Psoas muscle (tissue), 8 donors: ENCODE measurements around the gene TAF11L14. TPM values are rescaled to one million over a fixed set of nuclear protein-coding genes. Genes with fewer than 3 reads are reported as not detected.

Experiments
- ATAC-seq, 4 donors: fragments of 200-7000 bp; cut with Tn5 transposase; one replicate each; pipeline ENCODE4 v1.9.1; 2020; ENCODE audit warnings: moderate library complexity in 3 of 4, mild to moderate bottlenecking in 2 of 4
- DNase-seq, 2 donors: peaks; one replicate each; pipeline ENCODE4 v3.0.0-alpha.2; 2020
- H3K27ac ChIP-seq: fragments of 200-600 bp; one replicate; pipeline ENCODE4 v1.8.0; 2022
- H3K27me3 ChIP-seq, 3 donors: fragments of 200-600 bp in 1 of 3; one replicate each; pipeline versions ENCODE4 v1.6.1 to v1.8.0; 2013 to 2022; ENCODE audit warnings: low read length in 2 of 3, mild to moderate bottlenecking in 2 of 3, moderate library complexity in 1 of 3; ENCODE audit not compliant: insufficient read depth in 3 of 3
- H3K36me3 ChIP-seq, 2 donors: fragments of 200-600 bp in 1 of 2; one replicate each; pipeline versions ENCODE4 v1.6.1 to v1.8.0; 2013 to 2022; ENCODE audit warnings: low read depth in 1 of 2, mild to moderate bottlenecking in 1 of 2, moderate library complexity in 1 of 2; ENCODE audit not compliant: insufficient read depth in 1 of 2
- H3K4me1 ChIP-seq: fragments of 200-600 bp; one replicate; pipeline ENCODE4 v1.8.0; 2022
- H3K4me3 ChIP-seq: fragments of 200-600 bp; one replicate; pipeline ENCODE4 v1.8.0; 2022; ENCODE audit warnings: mild to moderate bottlenecking
- H3K9me3 ChIP-seq: fragments of 200-600 bp; one replicate; pipeline ENCODE4 v1.8.0; 2022
- WGBS, 3 donors: extraction: QIAGEN DNeasy Blood & Tissue Kit; methylation state at CpG; one replicate each; pipeline versions ENCODE4 v1.1.6 to v1.1.7; 2013; 5-methylcytosine and 5-hydroxymethylcytosine counted together
- intact Hi-C, 2 donors: fragments of 100-400 bp; cut with DNase I; formaldehyde crosslinking; loops; one replicate each; pipeline versions ENCODE4 v1.11.0 to v1.14.2; 2022
- polyA plus RNA-seq, 3 donors: library from polyadenylated mRNA; stranded (reverse); fragments of 200-250 nt; gene quantifications; one replicate each; pipeline ENCODE4 v1.2.3, GENCODE V29; 2013
- total RNA-seq, 4 donors: library from RNA; stranded (reverse); fragmentation: NEBNext Ultra II Directional in 2 of 4; extraction: Animal tissue kit (Norgen Biotek cat#: 25700) in 2 of 4; gene quantifications; one replicate each; pipeline versions ENCODE4 v1.2.1 to v1.2.4, GENCODE V29; 2021 to 2023
- TF ChIP-seq, protein P1 (sequence below): fragments of 200-600 bp; IDR thresholded peaks from one replicate; pipeline ENCODE4 v1.8.0; 2022; ENCODE audit warnings: antibody characterized with exemption
- donor health status: healthy with polysubstance abuse.
- donor health status: DM: no; HTN: no; CAD: no; lungs with moderate emphysema.
- donor health status: Bipolar disorder and iron deficiency.
- donor health status: healthy.
- donor health status: DM: yes; HTN: yes; CAD: no.
- donor health status: DM: no; HTN: no; CAD: no.
- donor health status: DM: no; HTN: no; CAD: no.
- donor health status: DM: yes; HTN: yes; CAD: no.

TAF11L14 gene
- total and polyA plus RNA-seq, 7 donors: not detected

DNA sequence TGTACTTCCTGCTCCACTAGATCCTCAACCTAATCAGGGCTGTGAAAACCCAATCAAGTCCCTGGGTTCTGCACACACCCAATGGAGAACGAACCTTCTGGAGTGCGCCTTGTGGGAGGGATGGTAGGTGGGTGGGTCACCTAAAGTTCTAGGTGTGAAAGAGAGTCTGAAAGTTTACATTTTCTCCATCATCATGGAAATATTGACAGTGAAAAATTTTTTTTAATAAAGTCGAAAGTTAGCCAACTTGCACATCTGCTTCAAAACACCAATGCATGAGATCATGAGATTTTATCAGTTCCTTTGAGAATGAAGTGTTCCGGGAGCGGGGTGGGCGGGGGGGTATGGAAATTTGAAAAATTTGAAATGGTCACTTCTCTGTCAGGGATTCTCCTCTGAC, 21.7 kb downstream of the TAF11L14 start:
- no peaks in the 10 kb centered on the region for H3K4me1 ChIP-seq
- 61 to 65% (median 64%) methylated on average over 6 of the region's 6 CpGs for WGBS, 3 donors
- H3K4me3 ChIP-seq: no peak overlapping the region
- H3K27ac ChIP-seq: no peak overlapping the region
- no peaks in the 10 kb centered on the region for H3K9me3 ChIP-seq
- TF ChIP-seq, protein P1, sequence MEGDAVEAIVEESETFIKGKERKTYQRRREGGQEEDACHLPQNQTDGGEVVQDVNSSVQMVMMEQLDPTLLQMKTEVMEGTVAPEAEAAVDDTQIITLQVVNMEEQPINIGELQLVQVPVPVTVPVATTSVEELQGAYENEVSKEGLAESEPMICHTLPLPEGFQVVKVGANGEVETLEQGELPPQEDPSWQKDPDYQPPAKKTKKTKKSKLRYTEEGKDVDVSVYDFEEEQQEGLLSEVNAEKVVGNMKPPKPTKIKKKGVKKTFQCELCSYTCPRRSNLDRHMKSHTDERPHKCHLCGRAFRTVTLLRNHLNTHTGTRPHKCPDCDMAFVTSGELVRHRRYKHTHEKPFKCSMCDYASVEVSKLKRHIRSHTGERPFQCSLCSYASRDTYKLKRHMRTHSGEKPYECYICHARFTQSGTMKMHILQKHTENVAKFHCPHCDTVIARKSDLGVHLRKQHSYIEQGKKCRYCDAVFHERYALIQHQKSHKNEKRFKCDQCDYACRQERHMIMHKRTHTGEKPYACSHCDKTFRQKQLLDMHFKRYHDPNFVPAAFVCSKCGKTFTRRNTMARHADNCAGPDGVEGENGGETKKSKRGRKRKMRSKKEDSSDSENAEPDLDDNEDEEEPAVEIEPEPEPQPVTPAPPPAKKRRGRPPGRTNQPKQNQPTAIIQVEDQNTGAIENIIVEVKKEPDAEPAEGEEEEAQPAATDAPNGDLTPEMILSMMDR: no peak
- ATAC-seq (no peak), DNase-seq (no peak)
- H3K36me3 ChIP-seq: no peaks in the 10 kb centered on the region
- no peaks in the 10 kb centered on the region for H3K27me3 ChIP-seq
- intact Hi-C loops: no loop called here

DNA sequence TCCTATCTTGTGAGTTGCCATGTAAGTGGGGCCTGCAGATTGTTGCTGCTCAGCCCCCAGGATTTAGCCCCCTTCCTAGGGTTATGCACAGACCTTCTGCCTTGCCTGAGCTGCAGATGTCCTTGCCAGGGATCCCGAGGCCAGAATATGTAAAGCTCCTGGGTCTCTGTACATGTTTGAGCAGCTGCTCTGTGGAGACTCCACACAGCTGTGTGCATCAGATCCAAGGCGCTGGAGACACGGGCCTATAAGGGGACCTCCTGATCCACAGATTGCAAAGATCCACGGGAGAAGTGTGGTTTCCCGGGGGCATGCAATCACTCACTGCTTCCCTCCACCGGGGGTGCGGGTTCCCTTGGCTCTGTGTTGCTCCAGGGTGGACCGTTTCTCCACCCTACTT, 28.9 kb downstream of the TAF11L14 start:
- Histone ChIP-seq H3K27me3 (no peaks in the 10 kb centered on the region), H3K27ac (no peak overlapping the region), H3K36me3 (no peaks in the 10 kb centered on the region), H3K4me1 (no peaks in the 10 kb centered on the region), H3K4me3 (no peak overlapping the region), H3K9me3 (no peaks in the 10 kb centered on the region)
- no peak for DNase-seq
- TF ChIP-seq, protein P1: no peak
- whole genome bisulfite sequencing, 3 donors: 45 to 52% (median 49%) methylated on average over 8 of the region's 8 CpGs
- intact Hi-C loops: no loop called here
- ATAC-seq: no peak

DNA sequence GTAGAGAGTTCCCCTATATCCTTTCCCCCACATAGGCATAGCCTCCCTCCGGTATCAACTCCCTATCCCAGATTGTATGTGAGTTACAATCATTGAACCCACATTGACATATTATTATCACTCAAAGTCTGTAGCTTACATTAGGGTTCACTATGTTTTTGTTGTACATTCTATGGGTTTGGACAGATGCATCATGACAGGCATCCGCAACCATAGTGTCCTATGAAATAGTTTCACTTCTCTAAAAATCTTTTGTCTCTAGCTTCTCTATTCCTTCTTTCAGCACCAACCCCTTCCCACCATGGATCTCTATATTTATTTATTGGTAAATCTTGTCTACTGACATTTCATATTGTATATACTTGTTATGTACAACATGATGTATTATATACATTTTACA, 31.6 kb downstream of the TAF11L14 start:
- 95 to 99% (median 97%) methylated on average over 2 of the region's 2 CpGs for WGBS, 3 donors

DNA sequence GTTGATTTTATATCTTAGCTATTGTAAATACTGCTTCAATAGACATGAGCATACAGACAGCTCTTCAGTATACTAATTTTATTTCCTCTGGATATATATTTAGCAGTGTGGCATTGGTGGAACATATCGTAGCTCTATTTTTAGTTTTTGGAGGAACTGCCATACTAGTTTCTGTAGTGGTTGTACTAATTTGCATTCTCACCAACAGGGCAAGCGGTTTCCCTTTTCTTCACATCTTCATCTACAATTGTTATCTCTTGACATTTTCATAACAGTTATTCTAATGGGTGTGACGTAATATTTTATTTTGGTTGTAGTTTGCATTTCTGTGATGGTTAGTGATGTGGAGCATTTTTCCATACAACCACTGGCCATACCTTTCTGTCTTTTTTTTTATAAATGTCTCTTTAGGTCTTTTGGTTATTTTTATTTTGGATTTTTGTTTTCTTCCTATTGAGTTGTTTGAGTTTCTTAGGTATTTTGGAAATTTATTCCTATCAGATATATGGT, 32.5 kb downstream of the TAF11L14 start:
- intact Hi-C loops: no loop called here
- Histone ChIP-seq H3K36me3 (no peaks in the 10 kb centered on the region), H3K27ac (no peak overlapping the region), H3K4me3 (no peak overlapping the region), H3K4me1 (no peaks in the 10 kb centered on the region), H3K9me3 (no peaks in the 10 kb centered on the region), H3K27me3 (no peaks in the 10 kb centered on the region)
- 88 to 96% (median 93%) methylated on average over 3 of the region's 3 CpGs for WGBS, 3 donors
- TF ChIP-seq, protein P1: no peak
- no peak for ATAC-seq
- DNase-seq: no peak

More for the DNA sequence above, 31.6 kb downstream of the TAF11L14 start:
- H3K4me3 ChIP-seq: no peak overlapping the region
- H3K36me3 ChIP-seq: no peaks in the 10 kb centered on the region
- no peak overlapping the region for H3K27ac ChIP-seq
- intact Hi-C loops: no loop called here
- TF ChIP-seq, protein P1: no peak
- DNase-seq: no peak
- no peak for ATAC-seq
- no peaks in the 10 kb centered on the region for H3K27me3 ChIP-seq
- no peaks in the 10 kb centered on the region for H3K4me1 ChIP-seq
- H3K9me3 ChIP-seq: no peaks in the 10 kb centered on the region

GRCh38 chr5:17670353-17670752, 36.1 kb downstream of the TAF11L14 start:
- H3K9me3 ChIP-seq: no peaks in the 10 kb centered on the region
- no peak overlapping the region for H3K27ac ChIP-seq
- intact Hi-C loops: no loop called here
- H3K4me1 ChIP-seq: no peaks in the 10 kb centered on the region
- no peaks in the 10 kb centered on the region for H3K36me3 ChIP-seq
- TF ChIP-seq, protein P1: no peak
- H3K4me3 ChIP-seq: no peak overlapping the region
- WGBS, 3 donors: 89 to 94% (median 91%) methylated on average over 12 to 14 of the region's 14 CpGs
- H3K27me3 ChIP-seq: no peaks in the 10 kb centered on the region
- ATAC-seq: no peak
- DNase-seq: no peak
